Kidney (tissue), 14 donors: Measurements from ENCODE around the gene ZNF629. TPM values are rescaled to one million over a fixed set of nuclear protein-coding genes. Genes with fewer than 3 reads are reported as not detected.

Experiments
- DNase-seq, 5 donors: peaks; one replicate each; pipeline ENCODE4 v3.0.0-alpha.2; 2013 to 2020
- FAIRE-seq: peaks from 2 replicates; lab custom pipeline; 2012; peaks lifted over from hg19 to GRCh38; lab: Jason Lieb, UNC
- H3K27ac ChIP-seq, 2 donors: one replicate each; pipeline ENCODE4 v1.7.0; 2013; ENCODE audit warnings: low read depth in 2 of 2, low read length in 2 of 2, inconsistent platforms in 1 of 2
- H3K27me3 ChIP-seq: one replicate; pipeline ENCODE4 v1.7.1; 2013; ENCODE audit warnings: low read length, inconsistent platforms; ENCODE audit not compliant: control insufficient read depth, insufficient read depth
- H3K36me3 ChIP-seq, 3 donors: one replicate each; pipeline versions ENCODE4 v1.7.0 to v1.7.1; 2013; ENCODE audit warnings: low read length in 3 of 3, control low read depth in 1 of 3, inconsistent platforms in 1 of 3; ENCODE audit not compliant: insufficient read depth in 3 of 3, control insufficient read depth in 2 of 3
- H3K4me1 ChIP-seq, 3 donors: one replicate each; pipeline versions ENCODE4 v1.7.0 to v1.7.1; 2013; ENCODE audit warnings: low read length in 3 of 3, inconsistent platforms in 1 of 3, low read depth in 1 of 3; ENCODE audit not compliant: control insufficient read depth in 2 of 3, insufficient read depth in 2 of 3
- H3K4me3 ChIP-seq, 3 donors: one replicate each; pipeline versions ENCODE4 v1.7.0 to v1.8.1; 2013; ENCODE audit warnings: low read length in 3 of 3, control low read depth in 1 of 3, inconsistent platforms in 1 of 3
- H3K9ac ChIP-seq, 3 donors: one replicate each; pipeline versions ENCODE4 v1.7.0 to v1.7.1; 2013; ENCODE audit warnings: low read length in 3 of 3, control low read depth in 1 of 3, inconsistent platforms in 1 of 3
- H3K9me3 ChIP-seq, 3 donors: one replicate each; pipeline versions ENCODE4 v1.7.0 to v1.7.1; 2013; ENCODE audit warnings: low read length in 3 of 3, control low read depth in 1 of 3, inconsistent platforms in 1 of 3; ENCODE audit not compliant: control insufficient read depth in 2 of 3, insufficient read depth in 1 of 3
- intact Hi-C: fragments of 100-400 bp; cut with DNase I; formaldehyde crosslinking; loops from one replicate; pipeline ENCODE4 v1.11.1; 2022
- polyA plus RNA-seq: library from polyadenylated mRNA; stranded (reverse); fragments of 350-450 nt; fragmentation: Illumina TruSeq; extraction: RNeasy Lipid Tissue Mini Kit (QIAGEN cat#74804); gene quantifications from one replicate; pipeline ENCODE4 v1.2.3, GENCODE V29; 2014; ENCODE audit warnings: low read depth, low replicate concordance; ENCODE audit not compliant: insufficient read depth
- total RNA-seq: library from RNA; stranded (reverse); fragmentation: NEBNext Ultra II Directional; extraction: Animal tissue kit (Norgen Biotek cat#: 25700); gene quantifications from one replicate; pipeline ENCODE4 v1.2.1, GENCODE V29; 2021
- TF ChIP-seq, protein P1 (sequence below): IDR thresholded peaks from 3 replicates; pipeline ENCODE4 v1.5.1; 2012; ENCODE audit warnings: mild to moderate bottlenecking, moderate library complexity, borderline replicate concordance; ENCODE audit not compliant: insufficient read depth; ENCODE audit errors: extremely low read depth
- donor health status: control.
- donor health status: control.
- donor health status: control.
- donor health status: control.
- donor health status: control.
- donor health status: DM: yes; HTN: yes; CAD: no.
- donor health status: Normal renal cell carcinoma (clear cell type).

The ZNF629 gene
- total and polyA plus RNA-seq, 2 donors from 2014 or later, result 8.1 to 19.8 TPM

DNA sequence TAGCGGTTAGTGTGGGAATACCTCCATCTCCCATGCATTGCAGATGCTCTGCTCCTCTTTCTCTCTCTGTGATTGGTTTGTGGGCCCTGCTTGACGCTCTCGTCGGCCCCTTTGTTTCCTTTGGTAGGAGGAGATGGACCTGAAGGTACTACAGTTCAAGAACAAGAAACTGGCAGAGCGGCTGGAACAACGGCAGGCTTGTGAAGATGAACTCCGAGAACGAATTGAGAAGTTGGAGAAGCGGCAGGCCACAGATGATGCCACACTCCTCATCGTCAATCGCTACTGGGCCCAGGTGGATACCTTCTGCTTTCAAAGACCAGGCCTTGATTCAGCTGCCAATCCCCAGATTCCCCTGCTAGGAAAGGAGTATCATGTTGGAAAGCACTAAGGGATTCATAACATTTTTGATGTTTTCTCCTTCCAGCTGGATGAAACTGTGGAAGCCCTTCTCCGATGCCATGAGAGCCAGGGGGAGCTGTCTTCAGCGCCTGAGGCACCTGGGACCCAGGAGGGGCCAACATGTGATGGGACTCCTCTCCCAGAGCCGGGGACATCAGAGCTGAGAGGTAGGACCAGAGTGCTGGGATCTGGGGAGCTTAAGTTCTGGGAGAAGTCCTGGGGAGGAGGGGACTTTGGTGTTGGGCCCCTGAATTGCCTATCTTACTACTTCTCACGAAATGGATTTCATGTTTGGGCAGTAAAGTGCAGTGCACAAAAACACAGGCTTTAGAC, 23.8 kb downstream of the ZNF629 start:
- intact Hi-C loops, result no loop called here
- Histone ChIP-seq H3K36me3 (peaks cover 7 to 47% (median 34%) of the 10 kb centered on the region in 3 donors), H3K27ac (peak overlapping the region in 1 of 2 donors; percentile 77), H3K27me3 (no peaks in the 10 kb centered on the region), H3K4me3 (peak overlapping the region; percentile 92 to 95 (median 94)), H3K9ac (peak overlapping the region; percentile 88 to 94 (median 94)), H3K4me1 (peaks cover 4 to 18% (median 8%) of the 10 kb centered on the region in 3 donors), H3K9me3 (no peaks in the 10 kb centered on the region)
- TF ChIP-seq, protein P1, sequence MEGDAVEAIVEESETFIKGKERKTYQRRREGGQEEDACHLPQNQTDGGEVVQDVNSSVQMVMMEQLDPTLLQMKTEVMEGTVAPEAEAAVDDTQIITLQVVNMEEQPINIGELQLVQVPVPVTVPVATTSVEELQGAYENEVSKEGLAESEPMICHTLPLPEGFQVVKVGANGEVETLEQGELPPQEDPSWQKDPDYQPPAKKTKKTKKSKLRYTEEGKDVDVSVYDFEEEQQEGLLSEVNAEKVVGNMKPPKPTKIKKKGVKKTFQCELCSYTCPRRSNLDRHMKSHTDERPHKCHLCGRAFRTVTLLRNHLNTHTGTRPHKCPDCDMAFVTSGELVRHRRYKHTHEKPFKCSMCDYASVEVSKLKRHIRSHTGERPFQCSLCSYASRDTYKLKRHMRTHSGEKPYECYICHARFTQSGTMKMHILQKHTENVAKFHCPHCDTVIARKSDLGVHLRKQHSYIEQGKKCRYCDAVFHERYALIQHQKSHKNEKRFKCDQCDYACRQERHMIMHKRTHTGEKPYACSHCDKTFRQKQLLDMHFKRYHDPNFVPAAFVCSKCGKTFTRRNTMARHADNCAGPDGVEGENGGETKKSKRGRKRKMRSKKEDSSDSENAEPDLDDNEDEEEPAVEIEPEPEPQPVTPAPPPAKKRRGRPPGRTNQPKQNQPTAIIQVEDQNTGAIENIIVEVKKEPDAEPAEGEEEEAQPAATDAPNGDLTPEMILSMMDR, result no peak
- DNase-seq, result peak in 2 of 5 donors; percentile 34 to 51
- no peak for FAIRE-seq

DNA sequence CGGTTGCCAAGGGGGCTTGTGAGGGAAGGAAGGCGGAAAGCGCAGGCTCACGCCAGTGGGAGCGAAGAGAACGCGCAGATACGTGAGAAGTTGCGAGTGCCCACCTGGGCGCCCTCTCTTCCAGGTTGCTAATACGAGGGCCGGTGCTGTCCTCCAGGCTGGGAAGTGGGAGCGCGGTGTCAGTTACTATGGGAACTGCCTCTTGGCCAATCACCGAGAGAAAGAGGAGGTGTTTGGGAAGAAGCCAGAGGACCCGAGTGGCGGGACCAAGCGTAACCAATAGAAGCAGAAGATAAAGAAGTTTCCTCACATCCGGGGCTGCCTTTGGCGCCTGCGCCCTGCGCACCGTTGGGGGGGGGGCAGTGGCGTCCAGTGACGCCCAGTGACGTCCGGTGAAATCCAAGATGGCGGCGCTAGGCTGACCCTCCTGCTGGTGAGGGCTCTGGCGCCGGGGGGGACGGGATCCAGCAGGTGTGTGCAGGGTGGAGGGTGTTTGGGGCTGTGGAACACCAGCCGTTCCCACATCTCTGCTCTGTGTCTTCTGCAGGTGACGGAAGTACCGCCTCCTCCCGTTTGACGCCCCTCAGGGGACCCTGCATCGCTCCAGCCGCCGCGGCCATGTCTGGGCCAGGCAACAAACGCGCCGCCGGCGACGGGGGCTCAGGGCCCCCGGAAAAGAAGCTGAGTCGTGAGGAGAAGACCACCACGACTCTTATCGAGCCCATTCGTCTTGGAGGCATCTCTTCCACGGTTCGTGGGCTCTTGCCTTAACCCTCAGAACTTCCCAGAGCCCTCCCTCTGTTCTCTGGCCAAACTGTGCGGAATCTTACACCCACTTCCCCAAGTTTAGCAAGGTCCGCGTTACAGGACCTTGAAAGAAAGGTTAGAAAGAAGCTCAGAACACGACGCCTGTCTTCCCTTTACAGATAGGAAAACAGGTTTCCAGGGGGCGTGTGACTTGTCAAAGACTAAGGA, 24.8 kb downstream of the ZNF629 start, which contains the start of the genes CFAP119 and RNF40:
Gene CFAP119 (minus strand): TSS at position 135 of the 975 bp plus-strand sequence. CDS start 314 bp downstream, outside the sequence.
Gene RNF40 (plus strand): TSS at position 395 of the 975 bp plus-strand sequence. CDS start 224 bp downstream, at position 619.
- Histone ChIP-seq H3K27me3 (no peaks in the 10 kb centered on the region), H3K27ac (peak within 1 kb of the TSS; percentile 77 to 88), H3K9ac (peak within 1 kb of the TSS; percentile 88 to 94 (median 94)), H3K4me1 (peaks cover 4 to 18% (median 8%) of the 10 kb centered on the region in 3 donors), H3K36me3 (peaks cover 7 to 39% (median 29%) of the 10 kb centered on the region in 3 donors), H3K9me3 (no peaks in the 10 kb centered on the region), H3K4me3 (peak within 1 kb of the TSS; percentile 92 to 95 (median 94))
- DNase-seq, result peak; percentile 98 to 99 (median 98)
- TF ChIP-seq, protein P1, result no peak
- intact Hi-C loops, result no loop called here
- FAIRE-seq, result peak; percentile 95

DNA sequence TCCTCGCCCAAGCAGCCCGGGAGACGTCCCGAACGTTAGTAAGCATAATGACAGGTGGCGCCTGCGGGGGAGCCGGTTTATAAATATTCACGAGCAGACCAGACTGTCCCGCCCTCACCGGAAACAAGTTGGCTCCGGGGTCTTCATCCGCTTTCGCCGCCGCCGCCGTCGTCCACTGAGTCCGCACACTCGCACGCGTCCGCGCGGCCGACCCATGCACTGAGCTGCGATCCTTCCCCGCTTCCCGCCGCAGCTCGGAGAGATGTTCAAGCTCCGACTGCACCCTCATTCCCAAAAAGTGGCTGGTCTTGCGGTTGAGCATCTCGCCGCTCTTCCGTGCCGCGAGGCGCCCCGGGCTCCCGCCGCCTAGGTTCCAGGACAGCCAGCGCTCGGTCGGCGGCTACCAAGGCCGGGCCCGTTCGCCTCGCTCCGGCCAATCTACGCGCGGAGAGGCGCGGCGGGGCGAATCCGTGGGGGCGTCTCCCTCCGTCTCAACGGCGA, 25.5 kb downstream of the ZNF629 start:
- Histone ChIP-seq H3K9ac (peak overlapping the region in 2 of 3 donors; percentile 63 to 94), H3K4me1 (peaks cover 4 to 18% (median 8%) of the 10 kb centered on the region in 3 donors), H3K27ac (peak overlapping the region; percentile 19 to 30), H3K27me3 (no peaks in the 10 kb centered on the region), H3K4me3 (peak overlapping the region; percentile 86 to 94 (median 86)), H3K9me3 (no peaks in the 10 kb centered on the region), H3K36me3 (peaks cover 7 to 34% (median 22%) of the 10 kb centered on the region in 3 donors)
- intact Hi-C loops, result no loop called here
- DNase-seq (peak; percentile 67 to 83 (median 73)), FAIRE-seq (no peak)
- TF ChIP-seq, protein P1, result no peak
